Activated CD4-positive, alpha-beta T cell treated with anti-CD3 and anti-CD28 coated beads, Interleukin-2, amount 10 ng/mL, durations not matched to agents 24 days and 14 days (primary cell): ENCODE results near the gene CPEB1. TPM values are rescaled to one million over a fixed set of nuclear protein-coding genes. Genes with fewer than 3 reads are reported as not detected.
"Not testable (repeated sequence)": the region's sequence is repeated elsewhere in the genome, so short reads cannot be mapped to it uniquely, and the experiment has no call there.

Experiments
- DNase-seq: peaks from one replicate; pipeline ENCODE4 v3.0.0; 2022
- H3K27ac Mint-ChIP-seq: one replicate; pipeline ENCODE4 v1.8.0; 2022; ENCODE audit warnings: mild to moderate bottlenecking, mixed read lengths
- H3K27me3 Mint-ChIP-seq: one replicate; pipeline ENCODE4 v1.8.0; 2022; ENCODE audit warnings: mixed read lengths
- H3K36me3 Mint-ChIP-seq: one replicate; pipeline ENCODE4 v1.8.0; 2022; ENCODE audit warnings: low read depth, mild to moderate bottlenecking, mixed read lengths
- H3K4me1 Mint-ChIP-seq: one replicate; pipeline ENCODE4 v1.8.0; 2021; ENCODE audit warnings: mixed read lengths
- H3K4me3 Mint-ChIP-seq: one replicate; pipeline ENCODE4 v1.8.0; 2022; ENCODE audit warnings: mild to moderate bottlenecking, moderate library complexity, mixed read lengths
- H3K9me3 Mint-ChIP-seq: one replicate; pipeline ENCODE4 v1.8.0; 2021; ENCODE audit warnings: mixed read lengths
- intact Hi-C: fragments of 100-400 bp; cut with micrococcal nuclease; formaldehyde crosslinking; loops from one replicate; pipeline ENCODE4 v1.15.1; 2023
- total RNA-seq: library from RNA; stranded (reverse); gene quantifications from 2 replicates; pipeline ENCODE4 v1.2.3, GENCODE V29; 2022

Gene CPEB1
- total RNA-seq, 1 donor from 2014 or later = not detected

DNA sequence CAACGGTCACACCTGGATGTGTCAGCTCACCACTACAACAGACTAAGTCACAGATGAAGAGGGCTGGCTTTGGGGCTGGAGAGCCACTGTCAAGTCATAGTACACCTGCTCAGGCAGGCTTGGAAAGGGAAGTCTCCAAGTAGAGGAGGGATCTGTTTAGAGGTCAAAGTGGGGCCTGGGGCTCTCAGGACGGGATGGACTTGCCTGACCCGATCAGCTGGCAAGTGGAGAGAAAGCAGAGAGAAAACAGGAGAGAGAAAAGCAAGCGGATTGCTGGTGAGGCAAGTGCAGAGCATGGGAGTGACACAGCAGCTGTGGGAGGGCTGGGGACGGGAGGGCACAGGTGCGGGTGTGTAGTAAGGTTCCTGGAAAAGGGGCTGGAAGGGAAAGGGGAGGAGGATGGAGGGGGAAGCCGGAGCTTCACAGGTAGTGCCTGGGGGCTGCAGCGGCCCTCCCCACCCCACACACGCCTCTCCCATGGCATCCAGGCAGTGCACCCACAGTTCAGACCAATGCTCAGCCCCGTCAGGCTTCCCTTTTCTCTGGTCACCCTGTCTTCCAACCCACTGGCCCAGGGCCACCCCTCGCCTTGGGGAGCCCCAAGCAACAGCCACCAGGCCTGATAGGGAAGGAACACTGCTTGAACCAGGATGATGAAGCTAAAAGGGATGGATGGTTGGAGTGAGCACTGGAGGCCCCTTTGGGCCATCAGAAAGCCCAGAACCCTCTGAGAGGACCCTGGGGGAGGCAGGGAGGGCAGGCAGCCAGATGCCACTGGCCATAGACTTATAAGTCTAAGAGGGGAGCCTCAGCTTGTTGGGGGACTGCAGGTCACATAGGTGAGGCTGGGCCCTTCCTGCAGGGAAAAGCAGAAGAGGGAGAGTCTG lies 115.4 kb downstream of the CPEB1 start:
- H3K27me3 Mint-ChIP-seq = peaks cover 9% of the 10 kb centered on the region
- intact Hi-C loops = loop anchor here (5.0 kb wide), 1 partner anchor 471 kb away; no protein-coding TSS in a partner anchor
- DNase-seq = peak; percentile 56

DNA sequence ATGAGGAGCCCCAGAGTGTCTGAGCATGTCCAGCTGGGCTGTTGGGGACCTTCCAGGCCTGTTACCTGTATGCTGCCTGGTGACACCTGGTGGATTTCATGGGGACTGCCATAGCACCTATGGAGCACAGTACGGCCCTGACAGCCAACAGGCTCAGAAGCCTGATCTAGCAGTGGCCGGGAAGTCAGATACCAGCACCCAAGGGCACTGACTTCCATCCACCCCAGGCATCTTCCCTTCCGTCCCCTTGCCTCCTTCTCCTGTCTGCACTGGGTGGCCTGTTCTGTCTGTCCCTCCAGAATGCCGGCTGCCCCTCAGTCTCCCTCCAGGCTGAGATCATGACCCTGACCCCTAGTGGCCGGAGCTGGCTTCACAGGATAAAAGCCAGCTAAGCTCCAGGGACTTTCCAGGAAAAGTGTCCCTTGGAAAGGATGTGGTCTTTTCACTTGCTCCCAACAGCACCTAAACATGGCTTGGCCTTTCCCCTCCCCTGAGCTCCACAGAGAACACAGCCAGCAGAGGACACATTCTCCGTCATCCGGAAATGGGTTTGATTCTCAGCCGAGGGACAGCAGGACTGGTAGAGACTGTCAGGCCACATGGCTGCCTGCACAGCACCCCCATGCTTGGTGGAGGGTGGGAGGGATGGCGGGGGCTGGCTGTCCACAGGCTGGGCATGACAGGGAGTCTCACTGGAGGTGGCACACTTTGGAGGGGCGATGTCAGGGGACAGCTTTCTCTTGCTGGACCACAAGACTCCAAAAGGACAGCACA lies 116.4 kb downstream of the CPEB1 start:
- H3K4me1 Mint-ChIP-seq = peaks cover 10% of the 10 kb centered on the region
- H3K36me3 Mint-ChIP-seq = peaks cover 22% of the 10 kb centered on the region
- H3K27ac Mint-ChIP-seq = peak overlapping the region; percentile 50
- DNase-seq = peak; percentile 90
- no peaks in the 10 kb centered on the region for H3K9me3 Mint-ChIP-seq
- intact Hi-C loops = loop anchor here (5.0 kb wide), 1 partner anchor 472 kb away; no protein-coding TSS in a partner anchor
- H3K27me3 Mint-ChIP-seq = peaks cover 9% of the 10 kb centered on the region
- peak overlapping the region; percentile 58 for H3K4me3 Mint-ChIP-seq

More for the DNA sequence above, 115.4 kb downstream of the CPEB1 start:
- peaks cover 31% of the 10 kb centered on the region for H3K36me3 Mint-ChIP-seq
- H3K4me3 Mint-ChIP-seq = no peak overlapping the region
- H3K9me3 Mint-ChIP-seq = no peaks in the 10 kb centered on the region
- peak overlapping the region; percentile 67 for H3K27ac Mint-ChIP-seq
- peaks cover 18% of the 10 kb centered on the region for H3K4me1 Mint-ChIP-seq

DNA sequence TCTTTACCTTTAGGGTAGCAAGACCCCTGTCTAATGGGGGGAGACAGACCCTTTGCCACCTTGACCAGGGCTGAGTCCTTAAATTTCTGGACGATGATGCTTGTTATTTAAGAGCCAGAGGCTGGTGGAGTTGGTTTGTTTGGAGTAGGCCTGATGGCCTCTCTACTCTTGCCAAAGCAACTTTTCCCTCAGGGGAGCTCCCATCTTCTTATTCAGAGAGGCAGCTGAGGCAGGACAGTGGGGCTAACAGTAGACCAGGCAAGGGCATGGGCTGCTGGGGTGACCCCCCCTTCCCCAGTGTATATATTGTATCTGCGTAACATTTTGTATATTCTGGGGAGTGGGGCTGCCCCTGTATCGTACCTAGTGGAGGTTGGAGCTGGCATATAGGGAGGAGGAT lies 117.2 kb downstream of the CPEB1 start:
- Mint-ChIP-seq H3K27me3 (peaks cover 9% of the 10 kb centered on the region), H3K36me3 (peaks cover 14% of the 10 kb centered on the region), H3K9me3 (no peaks in the 10 kb centered on the region), H3K4me1 (peaks cover 10% of the 10 kb centered on the region), H3K27ac (no peak overlapping the region), H3K4me3 (no peak overlapping the region)
- intact Hi-C loops = loop anchor here (5.0 kb wide), 1 partner anchor 472 kb away; no protein-coding TSS in a partner anchor
- DNase-seq = peak; percentile 53

DNA sequence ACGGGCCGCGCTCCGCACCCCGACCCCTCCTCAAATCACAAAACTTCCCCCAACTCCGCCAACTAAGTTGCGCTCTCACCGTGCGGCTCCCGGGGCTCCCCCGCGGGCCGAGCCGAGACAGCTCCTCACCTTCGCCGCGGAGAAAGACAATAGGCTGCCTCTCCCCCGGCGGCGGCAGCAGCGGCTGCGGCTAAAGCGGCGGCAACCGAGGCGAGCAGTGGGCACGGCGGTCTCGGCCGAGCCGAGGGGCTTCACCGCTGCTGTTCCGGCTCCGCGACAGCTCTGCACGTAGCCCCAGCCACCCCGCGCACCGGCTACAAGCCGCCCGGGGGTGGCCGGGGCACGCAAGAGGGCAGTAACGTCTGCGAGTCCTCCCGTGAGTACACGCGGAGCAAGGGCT lies 133.6 kb downstream of the CPEB1 start:
- H3K9me3 Mint-ChIP-seq, H3K27ac Mint-ChIP-seq, H3K27me3 Mint-ChIP-seq, H3K4me1 Mint-ChIP-seq, H3K4me3 Mint-ChIP-seq, H3K36me3 Mint-ChIP-seq, intact Hi-C loops: not testable (repeated sequence)
- DNase-seq = peak; percentile 67

DNA sequence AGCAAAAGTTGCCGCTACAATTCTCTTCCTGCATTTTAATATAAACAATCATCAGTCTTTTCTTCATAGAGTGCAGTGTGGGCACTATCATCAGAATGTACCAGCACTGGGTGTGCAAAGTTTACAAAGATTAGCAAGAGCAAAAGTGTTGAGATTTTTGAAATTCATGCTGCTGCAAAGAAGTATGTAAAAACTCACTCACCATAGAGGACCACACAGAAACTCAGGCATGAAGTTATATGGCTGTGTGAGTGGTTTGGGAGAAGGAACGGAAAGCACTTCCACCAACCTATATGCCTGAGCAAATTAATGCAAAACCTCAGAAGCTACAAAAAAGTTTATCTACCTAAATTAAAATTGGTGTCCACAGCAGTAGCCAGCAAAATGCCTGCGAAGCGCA lies 139.5 kb downstream of the CPEB1 start:
- H3K36me3 Mint-ChIP-seq, intact Hi-C loops, H3K27me3 Mint-ChIP-seq, H3K27ac Mint-ChIP-seq, H3K9me3 Mint-ChIP-seq, H3K4me3 Mint-ChIP-seq, DNase-seq, H3K4me1 Mint-ChIP-seq: not testable (repeated sequence)

DNA sequence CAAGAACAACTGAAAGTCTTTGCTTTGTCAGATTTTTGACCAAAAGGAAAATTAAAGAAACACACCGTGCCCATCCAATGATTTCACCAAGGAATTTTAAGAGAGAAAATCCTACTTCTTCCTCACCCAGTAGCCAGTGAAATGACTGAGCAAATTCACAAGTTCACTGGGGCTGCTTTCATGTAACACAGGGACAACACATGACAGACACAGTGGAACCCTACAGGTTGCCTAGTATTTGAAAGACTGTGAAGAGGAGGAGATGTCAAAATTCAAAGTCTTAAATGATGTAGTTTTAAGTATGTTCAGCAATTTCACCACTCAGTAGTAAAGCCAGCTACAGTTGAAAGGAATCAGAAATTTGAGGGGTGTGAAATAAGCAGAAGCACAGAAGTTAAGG lies 140.1 kb downstream of the CPEB1 start:
- H3K36me3 Mint-ChIP-seq, DNase-seq, intact Hi-C loops, H3K4me1 Mint-ChIP-seq, H3K27ac Mint-ChIP-seq, H3K9me3 Mint-ChIP-seq, H3K27me3 Mint-ChIP-seq, H3K4me3 Mint-ChIP-seq: not testable (repeated sequence)

DNA sequence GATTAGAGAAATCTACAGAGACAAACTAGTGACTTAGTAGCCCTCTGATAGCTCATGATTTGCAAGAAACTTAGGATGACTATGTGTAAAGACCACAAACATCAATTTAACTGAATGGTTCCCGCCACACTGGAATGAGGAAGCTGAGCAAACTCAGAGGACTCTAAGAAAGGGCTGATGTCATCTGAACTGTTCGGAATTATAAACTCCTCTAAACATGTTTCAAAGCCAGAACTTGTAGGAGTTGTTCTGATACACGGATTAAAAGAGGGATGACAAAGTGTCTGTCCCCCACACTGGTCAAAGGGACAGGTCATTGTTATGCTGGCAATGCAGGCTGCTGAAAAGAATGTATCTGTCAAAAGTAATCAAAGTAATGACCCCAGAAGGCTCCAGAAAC lies 141.3 kb downstream of the CPEB1 start:
- H3K9me3 Mint-ChIP-seq, DNase-seq, H3K36me3 Mint-ChIP-seq, H3K4me3 Mint-ChIP-seq, H3K27ac Mint-ChIP-seq, H3K4me1 Mint-ChIP-seq, H3K27me3 Mint-ChIP-seq, intact Hi-C loops: not testable (repeated sequence)

DNA sequence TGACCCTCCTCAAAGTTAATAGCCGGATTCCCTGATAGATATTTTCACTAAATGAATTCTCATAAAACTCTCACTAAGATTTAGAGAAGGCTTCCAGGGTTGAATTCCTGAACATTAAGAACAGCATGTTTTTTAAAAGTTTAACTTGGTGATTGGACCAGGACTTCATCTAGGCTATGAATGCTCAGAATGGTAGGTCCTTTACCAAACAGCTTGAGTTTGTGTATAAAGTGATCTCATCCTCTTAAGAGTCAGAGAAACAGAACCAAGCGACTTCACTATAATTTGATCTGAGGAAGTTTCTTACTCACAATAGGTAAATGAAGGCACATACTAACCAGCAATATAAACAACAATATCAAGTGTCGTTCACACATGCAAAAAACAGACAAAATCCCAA lies 143.1 kb downstream of the CPEB1 start:
- DNase-seq, H3K36me3 Mint-ChIP-seq, H3K9me3 Mint-ChIP-seq, H3K27ac Mint-ChIP-seq, H3K27me3 Mint-ChIP-seq, H3K4me3 Mint-ChIP-seq, intact Hi-C loops, H3K4me1 Mint-ChIP-seq: not testable (repeated sequence)

DNA sequence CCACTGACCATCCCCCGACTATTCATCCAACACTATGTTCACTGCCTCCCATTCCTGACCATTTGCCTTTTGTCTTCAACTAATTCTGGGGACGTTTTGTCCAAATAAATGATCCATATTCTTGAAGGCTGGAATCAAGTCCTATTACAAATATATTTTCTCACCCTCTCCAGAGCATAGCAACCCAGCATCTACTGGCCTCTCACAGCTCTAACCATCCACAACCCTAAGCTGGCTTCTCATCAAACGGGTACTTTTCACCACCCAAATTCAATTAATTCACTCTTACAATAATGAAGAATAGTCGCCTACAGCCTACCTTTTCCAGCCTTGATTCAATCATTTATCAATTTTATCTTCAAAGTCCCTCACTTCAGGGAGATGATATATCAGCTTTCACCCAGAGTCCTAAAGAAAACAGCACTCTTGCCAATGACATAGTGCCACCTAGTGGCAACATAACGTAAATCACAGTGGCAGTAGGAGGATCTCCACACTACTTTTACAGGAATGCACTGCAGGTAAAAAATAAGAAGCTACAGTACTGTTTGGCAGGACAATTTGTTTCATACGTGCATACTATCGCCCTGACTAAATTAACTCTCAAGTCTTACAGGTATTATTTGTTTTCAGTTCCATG lies 144.3 kb downstream of the CPEB1 start:
- intact Hi-C loops, H3K27me3 Mint-ChIP-seq, H3K27ac Mint-ChIP-seq, H3K4me3 Mint-ChIP-seq, H3K4me1 Mint-ChIP-seq, H3K36me3 Mint-ChIP-seq, H3K9me3 Mint-ChIP-seq: not testable (repeated sequence)
- DNase-seq = peak; percentile 81

DNA sequence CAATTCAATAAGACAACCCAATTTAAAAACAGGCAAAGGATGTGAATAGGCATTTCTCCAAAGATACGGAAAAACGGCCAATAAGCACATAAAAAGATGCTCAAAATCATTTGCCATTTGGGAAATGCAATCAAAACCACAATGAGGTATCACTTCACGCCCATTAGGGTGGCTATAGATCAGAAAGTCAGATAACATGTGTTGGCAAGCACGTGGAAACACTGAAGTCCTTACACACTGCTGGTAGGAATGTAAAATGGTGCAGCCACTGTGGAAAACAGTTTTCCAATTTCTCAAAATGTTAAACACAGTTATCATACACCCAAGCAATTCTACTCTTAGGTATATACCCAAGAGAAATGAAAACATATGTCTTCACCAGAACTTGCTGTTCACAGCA lies 146.4 kb downstream of the CPEB1 start:
- H3K27ac Mint-ChIP-seq = not testable (repeated sequence)

DNA sequence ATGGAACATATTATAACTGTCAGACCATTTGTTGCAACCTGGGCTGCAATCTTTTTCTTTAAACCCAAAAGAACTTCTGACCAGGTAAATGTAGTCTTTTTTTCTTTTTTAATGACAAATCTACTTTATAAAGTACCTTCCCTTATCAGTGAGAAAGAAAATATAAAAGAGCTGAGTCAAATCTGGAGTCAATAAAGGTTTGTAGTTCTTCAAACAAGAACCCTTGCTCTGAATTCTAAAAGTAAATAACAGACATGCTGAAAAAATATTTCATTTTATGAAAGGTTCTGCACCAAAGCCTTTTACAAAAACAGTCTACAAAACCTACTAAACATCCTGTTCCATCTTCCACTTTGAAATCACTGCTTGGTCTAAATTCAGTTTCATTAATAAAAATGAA lies 149.2 kb downstream of the CPEB1 start:
- H3K27me3 Mint-ChIP-seq, H3K4me3 Mint-ChIP-seq, H3K27ac Mint-ChIP-seq, H3K4me1 Mint-ChIP-seq, H3K9me3 Mint-ChIP-seq, DNase-seq, intact Hi-C loops, H3K36me3 Mint-ChIP-seq: not testable (repeated sequence)

More for the DNA sequence above, 146.4 kb downstream of the CPEB1 start:
- H3K36me3 Mint-ChIP-seq, intact Hi-C loops, H3K4me1 Mint-ChIP-seq, H3K27me3 Mint-ChIP-seq, DNase-seq, H3K9me3 Mint-ChIP-seq, H3K4me3 Mint-ChIP-seq: not testable (repeated sequence)
